CD14-positive monocyte (primary cell): ENCODE results near the gene CCL27. TPM values are rescaled to one million over a fixed set of nuclear protein-coding genes. Genes with fewer than 3 reads are reported as not detected.

Experiments used
- DNase-seq, 3 donors: peaks; one replicate each; pipeline ENCODE4 v3.0.0-alpha.2; 2011 to 2022
- H2AFZ ChIP-seq: 2 replicates; pipeline ENCODE4 v1.6.0; 2012; ENCODE audit warnings: mild to moderate bottlenecking, low read depth, low read length, inconsistent platforms; ENCODE audit not compliant: insufficient read depth, poor library complexity, severe bottlenecking
- H3K27ac ChIP-seq, 2 donors: 1 replicate in 1 of 2; 2 replicates in 1 of 2; pipeline ENCODE4 v1.5.1; 2012 to 2013; ENCODE audit warnings: low read length in 2 of 2, control low read depth in 1 of 2, inconsistent platforms in 1 of 2, low read depth in 1 of 2, mild to moderate bottlenecking in 1 of 2
- H3K27me3 ChIP-seq, 2 donors: one replicate each; pipeline versions ENCODE4 v1.6.0 to v1.6.1; 2011 to 2013; ENCODE audit warnings: low read length in 2 of 2; ENCODE audit not compliant: control insufficient read depth in 2 of 2, insufficient read depth in 2 of 2
- H3K36me3 ChIP-seq, 2 donors: replicated peaks in 1 of 2; 1 replicate in 1 of 2; 2 replicates in 1 of 2; pipeline versions ENCODE4 v1.5.1 to v1.6.1; 2012 to 2013; ENCODE audit warnings: low read length in 2 of 2, control low read depth in 1 of 2, inconsistent platforms in 1 of 2, mild to moderate bottlenecking in 1 of 2; ENCODE audit not compliant: insufficient read depth in 2 of 2, control insufficient read depth in 1 of 2
- H3K4me1 ChIP-seq, 2 donors: 1 replicate in 1 of 2; 2 replicates in 1 of 2; pipeline versions ENCODE4 v1.5.1 to v1.6.1; 2012 to 2013; ENCODE audit warnings: low read length in 2 of 2, control low read depth in 1 of 2, inconsistent platforms in 1 of 2, mild to moderate bottlenecking in 1 of 2, moderate library complexity in 1 of 2; ENCODE audit not compliant: insufficient read depth in 2 of 2, control insufficient read depth in 1 of 2
- H3K4me2 ChIP-seq: replicated peaks from 2 replicates; pipeline ENCODE3; 2012; ENCODE audit warnings: low read length, moderate library complexity, mild to moderate bottlenecking; ENCODE audit not compliant: poor library complexity, severe bottlenecking; ENCODE audit errors: extremely low read depth
- H3K4me3 ChIP-seq, 3 experiments: fragments of 200-600 bp in 1 of 3; sonication (generic) in 1 of 3; replicated peaks in 1 of 3; 1 replicate in 2 of 3; 2 replicates in 1 of 3; pipeline ENCODE4 v1.5.1; 2011 to 2013; ENCODE audit warnings: low read length in 3 of 3, mild to moderate bottlenecking in 3 of 3, control low read depth in 2 of 3, low read depth in 2 of 3, inconsistent platforms in 1 of 3, moderate library complexity in 1 of 3
- H3K79me2 ChIP-seq: 2 replicates; pipeline ENCODE4 v1.6.0; 2012; ENCODE audit warnings: mild to moderate bottlenecking, control low read depth, inconsistent platforms, low read length, moderate library complexity; ENCODE audit not compliant: insufficient read depth
- H3K9ac ChIP-seq: 2 replicates; pipeline ENCODE4 v1.6.0; 2017; ENCODE audit warnings: low read length, mild to moderate bottlenecking; ENCODE audit not compliant: insufficient read depth, poor library complexity, severe bottlenecking
- H3K9me3 ChIP-seq, 2 donors: replicated peaks in 1 of 2; 1 replicate in 1 of 2; 2 replicates in 1 of 2; pipeline versions ENCODE4 v1.5.1 to v1.6.1; 2012 to 2013; ENCODE audit warnings: low read length in 2 of 2, control low read depth in 1 of 2; ENCODE audit not compliant: control insufficient read depth in 1 of 2, insufficient read depth in 1 of 2
- H4K20me1 ChIP-seq: 2 replicates; pipeline ENCODE4 v1.6.0; 2012; ENCODE audit warnings: mild to moderate bottlenecking, low read length, control low read depth, moderate library complexity; ENCODE audit not compliant: insufficient read depth
- H3K27ac Mint-ChIP-seq, 7 donors: one replicate each; pipeline ENCODE4 v1.8.0; 2020; ENCODE audit warnings: mild to moderate bottlenecking in 7 of 7, mixed read lengths in 7 of 7, moderate library complexity in 6 of 7, inconsistent platforms in 2 of 7
- H3K27me3 Mint-ChIP-seq, 3 donors: one replicate each; pipeline ENCODE4 v1.8.0; 2021 to 2022; ENCODE audit warnings: low read depth in 3 of 3, mild to moderate bottlenecking in 3 of 3, mixed read lengths in 3 of 3, moderate library complexity in 3 of 3, inconsistent platforms in 1 of 3
- H3K36me3 Mint-ChIP-seq, 2 donors: one replicate each; pipeline ENCODE4 v1.8.0; 2020; ENCODE audit warnings: mixed read lengths in 2 of 2, inconsistent platforms in 1 of 2, mild to moderate bottlenecking in 1 of 2
- H3K4me1 Mint-ChIP-seq: one replicate; pipeline ENCODE4 v1.8.0; 2020; ENCODE audit warnings: mild to moderate bottlenecking, mixed read lengths
- H3K4me3 Mint-ChIP-seq, 2 donors: one replicate each; pipeline ENCODE4 v1.8.0; 2020; ENCODE audit warnings: mild to moderate bottlenecking in 2 of 2, mixed read lengths in 2 of 2, moderate library complexity in 1 of 2
- H3K9me3 Mint-ChIP-seq, 7 donors: one replicate each; pipeline ENCODE4 v1.8.0; 2020 to 2022; ENCODE audit warnings: mixed read lengths in 7 of 7, mild to moderate bottlenecking in 6 of 7, moderate library complexity in 6 of 7, inconsistent platforms in 2 of 7
- WGBS: methylation state at CpG from one replicate; pipeline ENCODE4 v1.1.5; 2013; ENCODE audit warnings: missing lambda C conversion rate; ENCODE audit not compliant: insufficient coverage; 5-methylcytosine and 5-hydroxymethylcytosine counted together
- intact Hi-C, 2 donors: fragments of 100-400 bp; cut with micrococcal nuclease; formaldehyde crosslinking; loops; one replicate each; pipeline versions ENCODE4 v1.15.0 to v1.15.1; 2023
- polyA plus RNA-seq, 3 donors: library from polyadenylated mRNA; depleted of rRNA in 1 of 3; unstranded in 2 of 3; stranded (reverse) in 1 of 3; fragments of 300-500 nt in 2 of 3; fragments of >200 nt in 1 of 3; fragmentation: Illumina TruSeq in 2 of 3; gene quantifications; 1 replicate in 2 of 3; 2 replicates in 1 of 3; pipeline ENCODE4 v1.2.3, GENCODE V29; 2012 to 2021
- TF ChIP-seq, protein P1 (sequence below): fragments of 200-600 bp; IDR thresholded peaks from one replicate; pipeline ENCODE4 v1.8.0; 2022; ENCODE audit warnings: antibody characterized with exemption, mild to moderate bottlenecking

Gene CCL27
- polyA plus RNA-seq, 3 donors: not detected

DNA sequence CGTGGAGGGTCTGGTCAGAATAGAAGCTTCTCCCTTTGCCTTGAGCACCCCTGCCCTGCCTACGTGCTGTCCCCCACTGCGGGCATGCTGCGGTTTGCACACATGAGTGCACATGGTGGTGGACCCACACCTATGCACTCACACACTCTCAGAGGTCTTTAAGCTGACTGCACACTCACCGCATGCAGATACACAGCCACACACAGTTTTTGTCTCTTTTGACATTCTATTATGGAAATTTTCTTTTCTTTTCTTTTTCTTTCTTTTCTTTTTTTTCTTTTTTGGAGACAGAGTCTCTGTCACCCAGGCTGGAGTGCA, 33.0 kb downstream of the CCL27 start:
- H3K27me3 Mint-ChIP-seq: peaks cover 70 to 83% (median 80%) of the 10 kb centered on the region in 3 donors
- no peaks in the 10 kb centered on the region for H3K36me3 ChIP-seq
- peak overlapping the region; percentile 70 to 87 for H3K4me3 Mint-ChIP-seq
- H3K4me1 Mint-ChIP-seq: peaks cover 17% of the 10 kb centered on the region
- H3K4me1 ChIP-seq: peaks cover 0 to 10% of the 10 kb centered on the region in 2 donors
- TF ChIP-seq, protein P1, sequence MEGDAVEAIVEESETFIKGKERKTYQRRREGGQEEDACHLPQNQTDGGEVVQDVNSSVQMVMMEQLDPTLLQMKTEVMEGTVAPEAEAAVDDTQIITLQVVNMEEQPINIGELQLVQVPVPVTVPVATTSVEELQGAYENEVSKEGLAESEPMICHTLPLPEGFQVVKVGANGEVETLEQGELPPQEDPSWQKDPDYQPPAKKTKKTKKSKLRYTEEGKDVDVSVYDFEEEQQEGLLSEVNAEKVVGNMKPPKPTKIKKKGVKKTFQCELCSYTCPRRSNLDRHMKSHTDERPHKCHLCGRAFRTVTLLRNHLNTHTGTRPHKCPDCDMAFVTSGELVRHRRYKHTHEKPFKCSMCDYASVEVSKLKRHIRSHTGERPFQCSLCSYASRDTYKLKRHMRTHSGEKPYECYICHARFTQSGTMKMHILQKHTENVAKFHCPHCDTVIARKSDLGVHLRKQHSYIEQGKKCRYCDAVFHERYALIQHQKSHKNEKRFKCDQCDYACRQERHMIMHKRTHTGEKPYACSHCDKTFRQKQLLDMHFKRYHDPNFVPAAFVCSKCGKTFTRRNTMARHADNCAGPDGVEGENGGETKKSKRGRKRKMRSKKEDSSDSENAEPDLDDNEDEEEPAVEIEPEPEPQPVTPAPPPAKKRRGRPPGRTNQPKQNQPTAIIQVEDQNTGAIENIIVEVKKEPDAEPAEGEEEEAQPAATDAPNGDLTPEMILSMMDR: no peak
- H3K4me2 ChIP-seq: no peak overlapping the region
- peaks cover 0 to 28% (median 4%) of the 10 kb centered on the region in 7 donors for H3K9me3 Mint-ChIP-seq
- H4K20me1 ChIP-seq: no peaks in the 10 kb centered on the region
- H2AFZ ChIP-seq: no peak overlapping the region
- H3K9ac ChIP-seq: no peak overlapping the region
- peaks cover 60 to 78% of the 10 kb centered on the region in 2 donors for H3K27me3 ChIP-seq
- no peak overlapping the region for H3K27ac ChIP-seq
- peaks cover 2 to 8% of the 10 kb centered on the region in 2 donors for H3K36me3 Mint-ChIP-seq
- H3K27ac Mint-ChIP-seq: no peak overlapping the region
- WGBS: 38% methylated on average over 4 of the region's 5 CpGs
- H3K79me2 ChIP-seq: no peaks in the 10 kb centered on the region
- H3K9me3 ChIP-seq: peaks cover 0 to 23% of the 10 kb centered on the region in 2 donors
- H3K4me3 ChIP-seq: no peak overlapping the region
- intact Hi-C loops: no loop called here
- DNase-seq: no peak

DNA sequence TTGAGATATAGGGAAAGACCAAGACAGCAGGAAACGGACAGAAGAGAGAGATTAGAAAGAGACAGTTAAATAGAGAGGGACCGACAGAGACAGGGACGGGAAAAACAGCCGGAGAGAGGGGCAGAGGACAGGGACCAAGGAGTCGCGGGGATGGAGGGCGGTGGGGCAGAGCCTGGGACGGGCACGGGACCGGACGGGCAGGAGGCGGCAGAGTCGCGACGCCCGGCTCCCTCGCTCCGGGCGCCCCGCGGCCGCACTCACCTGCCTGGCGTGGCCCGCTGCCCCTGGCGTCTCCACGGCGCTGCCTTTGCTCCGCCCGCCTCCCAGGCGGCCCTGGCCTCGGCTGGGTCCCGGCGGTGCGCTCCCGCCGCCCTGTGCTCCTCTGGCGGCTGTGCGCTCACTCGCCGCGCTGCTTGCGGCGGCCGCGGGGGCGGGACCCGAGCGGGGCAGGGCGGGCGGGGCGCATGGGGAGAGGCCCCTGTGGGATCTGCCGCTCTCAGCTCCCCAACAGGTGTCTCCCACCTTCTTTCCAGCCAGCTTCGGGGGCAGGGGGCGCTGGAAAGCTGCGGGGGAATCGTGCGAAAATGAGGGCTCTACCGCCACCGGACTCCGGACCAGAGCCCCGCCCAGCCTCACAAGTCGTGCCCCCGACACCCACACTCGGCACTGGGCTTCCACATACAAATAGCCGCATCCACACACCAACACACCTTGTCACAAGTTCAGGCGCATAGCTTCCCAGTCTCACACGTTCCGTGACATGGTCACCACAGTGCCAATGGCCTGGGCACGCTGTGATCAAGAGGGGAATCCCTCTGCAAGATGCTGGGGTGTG, 33.6 kb downstream of the CCL27 start, which contains the start of gene ARID3C:
Gene ARID3C, minus strand, starts transcription at position 411 of the 835 bp plus-strand sequence. CDS start 1,052 bp downstream, outside the sequence.
- H3K4me2 ChIP-seq: peak within 1 kb of the TSS; percentile 45
- H3K9me3 ChIP-seq: peaks cover 0 to 26% of the 10 kb centered on the region in 2 donors
- H4K20me1 ChIP-seq: no peaks in the 10 kb centered on the region
- under 1% methylated on average over 66 of the region's 69 CpGs for WGBS
- Mint-ChIP-seq H3K27me3 (peaks cover 76 to 88% (median 86%) of the 10 kb centered on the region in 3 donors), H3K36me3 (peaks cover 2 to 7% of the 10 kb centered on the region in 2 donors), H3K4me3 (peak within 1 kb of the TSS; percentile 70 to 88), H3K9me3 (peaks cover 0 to 29% (median 5%) of the 10 kb centered on the region in 7 donors), H3K4me1 (peaks cover 16% of the 10 kb centered on the region), H3K27ac (no peak within 1 kb of the TSS)
- H3K27ac ChIP-seq: no peak within 1 kb of the TSS
- no peak for DNase-seq
- H3K27me3 ChIP-seq: peaks cover 66 to 83% of the 10 kb centered on the region in 2 donors
- peaks cover 0 to 10% of the 10 kb centered on the region in 2 donors for H3K4me1 ChIP-seq
- intact Hi-C loops: no loop called here
- TF ChIP-seq, protein P1: no peak
- H3K36me3 ChIP-seq: no peaks in the 10 kb centered on the region
- no peaks in the 10 kb centered on the region for H3K79me2 ChIP-seq
- H2AFZ ChIP-seq: no peak within 1 kb of the TSS
- no peak within 1 kb of the TSS for H3K9ac ChIP-seq
- peak within 1 kb of the TSS in 1 of 3 experiments; percentile 29 for H3K4me3 ChIP-seq
